PC-3 (cell line): ENCODE measurements around the gene MB.

Source experiments
- CTCF ChIP-seq: fragments of 300-600 bp; sonication (generic); conservative IDR thresholded peaks from 2 replicates; pipeline ENCODE4 v1.5.1; 2017; ENCODE audit warnings: antibody characterized with exemption, low read depth, mild to moderate bottlenecking, low read length
- EZH2 ChIP-seq: fragments of 300-600 bp; sonication (generic); IDR thresholded peaks from one replicate; pipeline ENCODE4 v1.6.1; 2017; ENCODE audit warnings: antibody characterized with exemption, mild to moderate bottlenecking, low read length; ENCODE audit not compliant: unreplicated experiment
- EZH2phosphoT487 ChIP-seq: fragments of 300-600 bp; sonication (generic); IDR thresholded peaks from 2 replicates; pipeline ENCODE4 v1.6.1; 2018; ENCODE audit warnings: mild to moderate bottlenecking, antibody characterized with exemption, low read length, borderline replicate concordance

GRCh38 chr22:35617137-35617755, at the start of gene MB:
- TF ChIP-seq EZH2phosphoT487: no peak
- no peak for TF ChIP-seq CTCF
- TF ChIP-seq EZH2: no peak
